GM10847 (cell line): ENCODE measurements around the gene INHA.

ENCODE experiments used
- POLR2A ChIP-seq: IDR thresholded peaks from 2 replicates; pipeline ENCODE4 v1.6.1; 2011; ENCODE audit not compliant: insufficient read length; ENCODE audit errors: extremely low read depth

The INHA gene

DNA sequence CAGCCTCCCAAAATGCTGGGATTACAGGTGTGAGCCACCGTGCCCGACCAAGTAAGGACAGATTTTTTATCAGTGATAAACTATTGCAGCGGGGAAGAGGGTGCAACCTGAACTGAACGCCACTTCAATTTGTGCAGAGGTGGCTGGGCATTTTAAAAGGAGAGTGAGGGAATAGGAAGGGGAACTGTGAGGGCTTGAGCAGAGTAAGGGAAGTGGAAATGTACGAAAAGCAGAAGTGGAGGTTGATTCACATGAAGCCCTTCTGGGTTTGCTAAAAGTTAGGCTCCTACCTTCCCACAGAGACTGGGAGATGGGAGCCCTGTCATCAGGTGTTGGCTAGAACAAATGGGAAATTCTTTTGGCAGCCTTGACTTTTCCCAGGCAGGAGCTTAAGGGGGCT, 31.7 kb downstream of the INHA start:
- no peak for TF ChIP-seq POLR2A

DNA sequence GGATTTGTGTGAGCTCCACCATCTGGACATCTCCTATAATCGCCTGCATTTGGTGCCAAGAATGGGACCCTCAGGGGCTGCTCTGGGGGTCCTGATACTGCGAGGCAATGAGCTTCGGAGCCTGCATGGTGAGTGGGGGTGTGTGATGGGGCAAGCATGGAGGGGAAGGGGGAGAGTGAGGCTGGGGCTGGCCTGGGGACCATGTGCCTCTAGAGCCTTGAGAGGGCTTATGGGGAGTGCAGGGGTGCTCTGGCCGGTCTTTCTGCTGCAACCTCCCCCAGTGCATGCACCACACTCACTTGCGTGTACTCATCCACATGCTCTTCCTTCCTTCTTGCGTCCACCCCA, 33.5 kb downstream of the INHA start:
- no peak for TF ChIP-seq POLR2A

DNA sequence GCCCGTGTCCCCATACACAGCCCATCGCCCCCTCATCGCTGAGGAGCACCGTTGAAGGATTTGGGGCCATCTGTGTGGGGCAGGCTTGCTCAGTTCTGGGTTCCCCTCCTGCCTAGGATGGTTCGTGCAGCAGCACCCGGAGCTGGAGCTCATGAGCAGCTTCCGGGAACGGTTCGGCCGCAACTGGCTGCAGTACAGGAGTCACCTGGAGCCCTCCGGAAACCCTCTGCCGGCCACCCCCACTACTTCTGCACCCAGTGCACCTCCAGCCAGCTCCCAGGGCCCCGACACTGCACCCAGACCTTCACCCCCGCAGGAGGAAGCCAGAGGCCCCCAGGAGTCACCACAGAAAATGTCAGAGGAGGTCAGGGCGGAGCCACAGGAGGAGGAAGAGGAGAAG, 35.8 kb downstream of the INHA start:
- TF ChIP-seq POLR2A: no peak

DNA sequence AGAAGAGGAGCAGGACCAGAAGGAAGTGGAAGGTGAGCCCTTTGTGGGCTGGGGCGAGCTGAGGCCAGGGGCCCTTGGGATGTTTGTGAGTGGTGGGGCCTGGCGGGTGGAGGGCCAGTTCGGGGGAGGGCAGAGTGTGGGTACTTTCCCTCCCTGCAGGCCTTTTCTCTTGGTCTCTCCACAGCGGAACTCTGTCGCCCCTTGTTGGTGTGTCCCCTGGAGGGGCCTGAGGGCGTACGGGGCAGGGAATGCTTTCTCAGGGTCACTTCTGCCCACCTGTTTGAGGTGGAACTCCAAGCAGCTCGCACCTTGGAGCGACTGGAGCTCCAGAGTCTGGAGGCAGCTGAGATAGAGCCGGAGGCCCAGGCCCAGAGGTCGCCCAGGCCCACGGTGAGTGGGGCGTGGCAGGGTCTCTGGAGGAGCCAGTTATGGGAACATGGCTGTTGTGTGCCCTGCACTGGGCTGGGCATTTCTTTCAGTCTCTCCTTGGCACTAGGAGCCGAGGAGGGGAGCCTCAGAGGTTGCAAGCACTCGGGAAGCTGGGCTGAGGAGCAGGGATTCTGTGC, 36.4 kb downstream of the INHA start:
- no peak for TF ChIP-seq POLR2A

DNA sequence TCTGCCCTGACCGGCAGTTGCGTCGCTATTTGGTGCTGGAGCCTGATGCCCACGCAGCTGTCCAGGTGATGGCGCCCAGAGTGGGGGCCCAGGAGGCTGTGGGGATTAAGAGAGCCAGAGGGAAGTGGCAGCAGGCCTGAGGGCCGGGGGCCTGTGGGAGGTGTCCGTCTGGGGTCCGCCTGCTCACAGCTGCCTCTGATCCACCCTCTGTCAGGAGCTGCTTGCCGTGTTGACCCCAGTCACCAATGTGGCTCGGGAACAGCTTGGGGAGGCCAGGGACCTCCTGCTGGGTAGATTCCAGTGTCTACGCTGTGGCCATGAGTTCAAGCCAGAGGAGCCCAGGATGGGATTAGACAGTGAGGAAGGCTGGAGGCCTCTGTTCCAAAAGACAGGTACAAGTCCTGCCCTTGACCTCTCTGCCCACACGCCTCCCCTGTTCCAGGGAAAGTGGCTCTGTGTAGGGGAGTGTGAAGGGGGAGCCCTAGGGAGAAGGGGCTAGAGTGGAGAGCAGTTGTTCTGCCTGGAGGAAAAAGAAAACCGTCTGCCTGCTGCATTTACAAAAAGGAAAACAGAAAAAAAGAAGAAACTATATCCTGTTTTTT, 37.1 kb downstream of the INHA start:
- no peak for TF ChIP-seq POLR2A

DNA sequence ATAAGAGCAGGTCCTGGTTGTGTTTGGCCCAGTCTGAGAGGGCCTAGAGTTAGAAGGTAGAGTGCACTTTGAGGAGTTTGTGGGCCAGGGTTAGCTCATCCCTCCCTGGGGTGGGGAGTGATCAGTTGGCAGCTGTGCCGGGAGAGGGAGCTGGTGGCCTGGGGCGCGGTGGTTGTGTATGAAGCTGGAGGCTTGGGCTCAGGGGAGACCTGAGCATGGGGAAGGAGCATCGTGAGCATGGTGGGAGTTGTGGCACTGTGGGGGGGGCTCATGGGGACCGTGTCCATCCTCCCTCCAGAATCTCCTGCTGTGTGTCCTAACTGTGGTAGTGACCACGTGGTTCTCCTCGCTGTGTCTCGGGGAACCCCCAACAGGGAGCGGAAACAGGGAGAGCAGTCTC, 39.2 kb downstream of the INHA start:
- TF ChIP-seq POLR2A: no peak

DNA sequence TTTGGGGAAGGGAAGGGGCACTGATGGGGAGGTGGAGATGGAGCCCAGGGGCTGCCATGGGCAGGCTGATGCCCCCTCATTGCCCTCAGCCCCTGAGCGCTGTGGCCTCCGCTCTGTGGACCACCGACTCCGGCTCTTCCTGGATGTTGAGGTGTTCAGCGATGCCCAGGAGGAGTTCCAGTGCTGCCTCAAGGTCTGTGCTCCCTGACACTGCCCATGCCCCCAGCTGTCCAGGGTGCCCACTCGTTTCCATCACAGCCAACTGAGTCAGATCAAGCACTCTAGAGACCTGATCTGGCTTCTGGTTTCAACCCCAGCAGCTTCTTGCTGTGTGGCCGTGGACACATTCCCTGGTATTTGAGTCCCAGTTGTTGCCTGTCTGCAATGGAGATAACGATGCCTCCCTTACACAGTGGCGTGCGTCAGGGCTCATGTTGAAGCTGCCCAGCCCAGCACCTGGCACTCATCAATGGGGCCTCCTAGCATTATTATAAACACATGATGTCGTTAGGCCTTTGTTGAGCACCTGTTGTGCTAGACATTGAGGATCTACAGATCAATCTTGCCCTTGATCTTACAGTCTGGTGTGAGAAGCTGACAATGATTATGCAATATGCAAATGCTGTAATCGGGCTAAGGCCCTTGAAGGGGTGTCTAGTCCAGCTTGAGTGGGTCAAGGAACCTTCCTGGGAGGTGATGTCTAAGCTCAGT, 39.9 kb downstream of the INHA start:
- TF ChIP-seq POLR2A: no peak

DNA sequence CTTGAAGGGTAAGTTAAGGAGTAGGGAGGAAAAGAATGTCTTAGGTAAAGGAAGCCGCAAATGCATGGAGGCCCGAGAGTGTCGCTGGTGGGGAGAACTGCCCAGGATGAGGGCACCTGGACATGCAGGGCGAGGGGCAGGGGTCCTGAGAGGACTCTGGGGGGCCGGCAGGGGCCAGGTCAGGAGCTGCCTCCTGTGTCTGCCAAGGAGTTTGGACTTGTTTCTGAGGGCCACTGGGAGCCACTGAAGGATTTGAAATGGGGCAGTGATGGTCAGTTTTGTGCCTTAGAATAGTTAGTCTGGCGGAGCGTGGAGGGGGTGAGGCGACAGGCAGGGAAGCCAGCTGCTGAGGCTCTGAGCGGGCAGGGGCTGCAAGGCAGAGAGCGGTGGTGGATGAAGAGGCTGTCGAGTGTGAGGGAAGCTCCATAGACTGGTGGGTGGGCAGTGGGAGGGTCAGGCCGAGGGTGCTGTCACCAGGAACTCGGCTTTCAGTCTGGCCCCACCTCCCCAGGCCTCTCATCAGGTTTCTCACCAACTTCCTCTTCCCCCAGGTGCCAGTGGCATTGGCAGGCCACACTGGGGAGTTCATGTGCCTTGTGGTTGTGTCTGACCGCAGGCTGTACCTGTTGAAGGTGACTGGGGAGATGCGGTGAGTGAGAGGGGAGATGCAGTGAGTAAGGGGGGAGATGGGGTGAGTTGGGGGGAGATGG, 40.6 kb downstream of the INHA start:
- no peak for TF ChIP-seq POLR2A

DNA sequence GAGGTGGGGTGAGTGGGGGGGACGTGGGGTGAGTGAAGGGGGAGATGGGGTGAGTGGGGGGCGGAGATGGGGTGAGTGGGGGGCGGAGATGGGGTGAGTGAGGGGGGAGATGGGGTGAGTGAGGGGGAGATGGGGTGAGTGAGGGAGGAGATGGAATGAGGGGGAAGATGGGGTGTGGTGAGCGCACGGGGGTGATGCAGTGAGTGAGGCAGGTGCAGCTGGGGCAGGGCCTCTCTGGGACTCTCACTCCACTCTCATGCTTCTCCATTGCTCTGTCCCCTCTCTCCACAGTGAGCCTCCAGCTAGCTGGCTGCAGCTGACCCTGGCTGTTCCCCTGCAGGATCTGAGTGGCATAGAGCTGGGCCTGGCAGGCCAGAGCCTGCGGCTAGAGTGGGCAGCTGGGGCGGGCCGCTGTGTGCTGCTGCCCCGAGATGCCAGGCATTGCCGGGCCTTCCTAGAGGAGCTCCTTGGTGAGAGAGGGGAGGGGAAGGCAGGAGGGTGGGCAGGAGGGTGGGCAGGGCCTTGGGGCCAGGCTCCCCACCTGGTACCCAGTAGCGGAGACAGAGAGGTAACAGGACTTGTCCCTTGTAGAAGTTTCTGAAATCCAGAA, 41.5 kb downstream of the INHA start:
- TF ChIP-seq POLR2A: no peak

DNA sequence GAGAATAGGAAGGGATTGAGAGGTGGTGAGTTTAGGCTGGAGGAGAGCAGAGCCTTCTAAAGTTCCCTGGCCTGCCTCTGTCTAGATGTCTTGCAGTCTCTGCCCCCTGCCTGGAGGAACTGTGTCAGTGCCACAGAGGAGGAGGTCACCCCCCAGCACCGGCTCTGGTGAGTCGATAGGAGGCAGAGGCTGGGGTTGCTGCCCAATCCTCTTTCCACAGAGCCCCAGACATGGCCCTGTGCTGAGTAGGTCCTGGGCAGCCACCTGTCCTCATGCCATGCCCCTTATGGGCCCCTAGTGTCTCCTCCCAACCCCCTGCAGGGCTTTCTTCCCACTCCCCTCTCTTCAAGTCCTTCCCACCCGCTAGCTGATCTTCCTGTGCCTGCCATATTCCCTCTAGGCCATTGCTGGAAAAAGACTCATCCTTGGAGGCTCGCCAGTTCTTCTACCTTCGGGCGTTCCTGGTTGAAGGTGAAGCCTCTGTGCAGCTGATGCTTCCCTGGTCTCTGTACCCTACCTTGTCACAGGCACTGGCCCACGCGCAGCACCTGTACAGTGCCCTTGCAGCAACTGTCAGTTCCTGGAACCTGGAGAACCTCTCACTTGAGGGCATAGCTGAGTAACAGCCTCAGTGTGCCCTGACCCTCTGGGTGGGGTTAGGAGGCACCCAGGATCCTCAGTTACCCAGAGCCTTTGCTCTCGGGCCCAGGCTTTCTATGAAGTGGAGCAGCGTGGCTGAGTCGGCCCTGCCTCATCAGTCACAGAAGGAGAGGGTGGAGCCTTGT, 42.2 kb downstream of the INHA start:
- no peak for TF ChIP-seq POLR2A

DNA sequence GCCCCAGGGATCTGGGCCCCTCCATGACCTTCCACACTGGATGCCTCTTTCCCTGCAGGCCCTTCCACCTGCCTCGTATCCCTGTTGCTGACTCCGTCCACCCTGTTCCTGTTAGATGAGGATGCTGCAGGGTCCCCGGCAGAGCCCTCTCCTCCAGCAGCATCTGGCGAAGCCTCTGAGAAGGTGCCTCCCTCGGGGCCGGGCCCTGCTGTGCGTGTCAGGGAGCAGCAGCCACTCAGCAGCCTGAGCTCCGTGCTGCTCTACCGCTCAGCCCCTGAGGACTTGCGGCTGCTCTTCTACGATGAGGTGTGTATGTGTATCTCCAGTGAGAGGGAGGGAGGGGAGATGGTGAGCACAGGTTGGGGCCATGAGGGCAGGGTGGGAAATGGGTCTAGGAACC, 42.9 kb downstream of the INHA start:
- TF ChIP-seq POLR2A: no peak

DNA sequence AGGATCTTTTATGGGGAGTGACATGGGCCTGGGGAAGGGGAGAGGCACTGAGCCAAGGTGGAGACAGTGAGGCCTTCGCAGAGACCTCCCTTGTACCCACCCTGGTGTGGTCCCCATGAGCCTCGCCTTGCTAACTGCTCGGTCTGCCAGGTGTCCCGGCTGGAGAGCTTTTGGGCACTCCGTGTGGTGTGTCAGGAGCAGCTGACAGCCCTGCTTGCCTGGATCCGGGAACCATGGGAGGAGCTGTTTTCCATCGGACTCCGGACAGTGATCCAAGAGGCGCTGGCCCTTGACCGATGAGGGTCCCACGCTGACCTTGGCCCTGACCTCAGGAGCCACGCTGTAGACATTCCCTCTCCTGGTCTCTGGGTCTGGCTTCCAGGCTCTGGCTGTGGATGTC, 43.8 kb downstream of the INHA start:
- TF ChIP-seq POLR2A: no peak

DNA sequence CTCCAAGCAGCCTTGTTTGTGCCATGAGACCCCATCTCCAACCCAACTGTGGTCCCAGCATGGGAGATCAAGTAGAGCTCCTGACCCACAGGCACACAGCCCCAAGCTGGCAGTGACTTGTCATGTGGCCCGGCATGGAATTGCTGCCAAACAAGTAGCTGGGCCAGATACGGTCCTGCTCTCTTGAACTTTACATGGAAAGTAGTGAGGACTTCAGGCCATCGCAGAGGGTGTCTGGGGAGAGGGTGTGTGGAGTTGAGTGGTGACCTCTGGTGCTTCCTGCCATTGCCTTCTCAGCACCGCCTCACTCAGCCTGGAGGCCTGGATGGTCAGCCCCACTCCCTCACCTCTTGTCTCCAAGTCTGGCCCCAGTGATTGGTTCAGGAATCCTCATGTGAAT, 44.4 kb downstream of the INHA start:
- no peak for TF ChIP-seq POLR2A

DNA sequence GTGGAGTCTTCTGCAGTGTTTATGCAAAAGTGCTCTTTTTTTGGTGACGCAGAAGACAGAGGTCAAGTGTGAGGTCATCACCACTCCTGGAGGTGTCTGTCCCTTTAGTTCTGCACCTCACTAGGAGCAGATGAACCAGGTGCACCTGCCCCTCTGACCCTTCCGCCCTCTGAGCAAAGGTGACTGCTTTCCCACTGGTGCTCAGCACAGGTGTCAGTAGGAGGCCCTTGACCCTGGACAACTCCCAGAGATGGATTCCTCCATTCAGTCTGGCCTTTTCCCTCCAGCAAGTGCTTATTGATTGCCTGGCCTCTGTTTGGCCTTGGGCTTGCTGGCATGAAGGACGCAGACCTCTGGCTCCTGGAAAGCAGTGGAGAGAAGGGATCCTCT, 46.6 kb downstream of the INHA start:
- TF ChIP-seq POLR2A: no peak

DNA sequence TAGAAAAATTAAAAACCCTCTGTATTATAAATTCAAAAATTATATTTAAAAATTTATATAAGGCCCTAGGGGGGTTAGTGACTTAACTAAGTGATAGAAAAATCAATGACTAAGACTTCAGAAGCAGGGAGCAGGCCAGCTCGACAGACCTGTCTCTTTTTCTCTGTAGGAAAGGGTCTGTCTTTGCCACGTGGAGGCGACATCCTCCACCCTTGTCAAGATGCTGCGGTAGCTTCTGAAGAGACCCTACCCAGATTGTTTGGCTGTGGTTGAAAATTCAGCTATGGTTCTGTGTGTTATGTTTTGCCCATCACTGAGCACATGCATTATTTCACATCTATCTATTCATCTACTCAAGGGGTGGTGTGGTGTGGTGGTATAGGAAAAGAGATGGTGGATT, 47.1 kb downstream of the INHA start:
- no peak for TF ChIP-seq POLR2A

DNA sequence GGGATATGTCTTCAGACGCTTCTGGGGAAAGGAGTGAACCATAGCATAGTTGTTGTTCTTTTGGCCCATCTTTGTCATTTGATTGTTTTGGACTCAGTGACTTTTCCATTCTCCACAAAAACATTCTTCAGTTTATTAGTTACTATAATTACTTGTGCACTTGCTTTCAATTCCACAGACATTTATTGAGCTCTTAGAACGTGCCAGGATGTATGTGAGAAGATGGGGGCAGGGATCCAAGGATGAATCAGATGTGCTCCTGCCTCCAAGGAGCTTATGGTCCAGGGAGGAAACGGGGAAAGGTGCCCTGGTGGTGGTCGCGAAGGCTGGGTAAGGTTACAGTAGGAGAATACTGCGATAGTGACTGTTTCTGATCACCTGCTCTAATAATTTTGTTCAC, 48.4 kb downstream of the INHA start:
- TF ChIP-seq POLR2A: no peak

DNA sequence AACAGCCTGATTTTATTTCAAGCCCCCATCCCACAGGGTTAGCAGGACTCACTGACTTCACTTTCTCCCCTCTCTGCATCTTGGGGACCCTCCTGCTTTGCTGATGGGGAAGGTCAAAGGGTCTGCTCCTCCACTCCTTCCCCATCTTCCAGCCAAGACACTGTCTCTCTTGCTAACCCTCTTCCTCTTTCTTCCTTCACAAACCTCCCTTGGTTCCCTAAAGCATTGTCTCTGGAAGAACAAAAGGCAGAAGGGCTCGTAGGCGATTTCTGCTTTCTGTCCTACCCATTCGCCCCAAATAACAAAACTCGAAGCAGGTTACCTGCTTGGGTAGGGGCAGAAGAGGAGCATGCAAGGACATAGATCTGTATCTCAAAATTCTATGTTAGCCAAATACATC, 49.8 kb downstream of the INHA start:
- TF ChIP-seq POLR2A: no peak
